GM18520 (cell line): ENCODE data around the gene ALDH1L1.
"Not testable (repeated sequence)": the region's sequence is repeated elsewhere in the genome, so short reads cannot be mapped to it uniquely, and the experiment has no call there.

Experiments
- ATAC-seq: cut with Tn5 transposase; IDR thresholded peaks from one replicate; pipeline ENCODE4 v1.9.1; 2021; ENCODE audit not compliant: unreplicated experiment

Gene ALDH1L1

GRCh38 chr3:126108676-126109050 lies 71.7 kb downstream of the ALDH1L1 start:
- ATAC-seq = no peak

DNA sequence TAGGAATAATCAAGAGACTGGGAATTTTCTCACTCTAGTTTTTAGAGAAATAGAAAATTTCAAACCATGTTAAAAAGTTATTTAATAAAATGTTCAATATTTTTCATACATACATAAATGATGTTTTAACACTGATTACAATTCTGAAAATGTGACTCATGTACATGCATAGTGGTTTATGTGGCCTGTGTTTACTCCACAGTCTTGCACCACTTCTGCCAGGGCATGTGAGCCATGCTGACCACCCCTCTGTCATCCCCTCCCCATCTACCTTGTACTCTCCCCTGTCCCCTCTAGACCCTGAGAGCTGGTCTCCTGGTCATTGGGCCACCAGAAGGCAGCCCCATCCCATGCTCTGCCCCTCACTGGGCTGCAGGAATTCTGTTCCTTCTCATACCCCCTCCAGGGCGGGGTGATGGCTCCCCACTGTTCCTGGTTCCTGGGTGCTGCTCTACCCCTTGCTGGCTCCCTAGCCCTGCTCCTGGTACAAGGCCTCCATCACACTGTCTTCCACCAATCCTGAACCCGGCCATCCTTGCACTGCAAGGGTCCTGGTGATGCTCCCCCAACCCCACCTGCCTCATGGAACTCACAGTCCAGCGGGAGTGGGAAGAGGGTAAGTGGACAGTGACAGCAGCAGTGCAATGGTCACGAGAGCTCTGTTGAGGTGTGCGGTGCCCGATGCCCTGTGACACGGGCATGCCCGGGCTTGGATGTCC lies 72.3 kb downstream of the ALDH1L1 start:
- no peak for ATAC-seq

DNA sequence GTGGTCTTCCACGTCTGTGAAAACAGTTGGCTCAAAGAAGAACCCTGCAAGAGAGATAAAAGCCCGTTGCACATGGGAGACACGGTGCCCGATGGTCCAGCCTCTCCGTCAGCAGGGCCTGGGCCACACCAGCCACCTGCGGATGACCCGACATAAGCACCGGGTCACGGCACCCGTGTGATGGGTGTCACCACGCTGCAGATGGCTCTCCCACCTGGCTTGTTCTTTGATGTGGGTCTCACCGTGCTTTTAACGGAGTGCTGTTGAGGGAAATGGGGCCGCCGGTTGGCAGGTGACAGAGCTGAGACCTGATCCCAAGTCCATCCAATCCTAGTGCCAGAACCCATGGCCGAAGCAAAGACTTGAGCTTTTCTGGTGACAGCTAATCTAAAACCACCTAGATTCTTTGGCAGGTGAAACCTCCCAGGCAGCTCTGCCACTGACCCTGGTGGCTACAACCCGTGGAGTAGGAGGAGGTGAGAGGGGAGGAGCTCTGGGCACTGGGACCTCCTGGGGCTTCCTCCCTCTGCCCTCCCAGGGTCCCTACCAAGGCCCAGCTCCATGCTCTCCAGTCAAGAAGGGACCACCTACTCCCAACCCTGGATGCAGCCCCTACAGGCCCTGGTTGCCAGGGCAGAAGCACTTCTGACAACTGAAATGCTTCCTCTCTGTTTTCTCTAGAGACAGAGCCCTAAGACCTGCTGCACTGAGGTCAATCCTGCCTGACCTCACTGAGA lies 73.0 kb downstream of the ALDH1L1 start:
- no peak for ATAC-seq

DNA sequence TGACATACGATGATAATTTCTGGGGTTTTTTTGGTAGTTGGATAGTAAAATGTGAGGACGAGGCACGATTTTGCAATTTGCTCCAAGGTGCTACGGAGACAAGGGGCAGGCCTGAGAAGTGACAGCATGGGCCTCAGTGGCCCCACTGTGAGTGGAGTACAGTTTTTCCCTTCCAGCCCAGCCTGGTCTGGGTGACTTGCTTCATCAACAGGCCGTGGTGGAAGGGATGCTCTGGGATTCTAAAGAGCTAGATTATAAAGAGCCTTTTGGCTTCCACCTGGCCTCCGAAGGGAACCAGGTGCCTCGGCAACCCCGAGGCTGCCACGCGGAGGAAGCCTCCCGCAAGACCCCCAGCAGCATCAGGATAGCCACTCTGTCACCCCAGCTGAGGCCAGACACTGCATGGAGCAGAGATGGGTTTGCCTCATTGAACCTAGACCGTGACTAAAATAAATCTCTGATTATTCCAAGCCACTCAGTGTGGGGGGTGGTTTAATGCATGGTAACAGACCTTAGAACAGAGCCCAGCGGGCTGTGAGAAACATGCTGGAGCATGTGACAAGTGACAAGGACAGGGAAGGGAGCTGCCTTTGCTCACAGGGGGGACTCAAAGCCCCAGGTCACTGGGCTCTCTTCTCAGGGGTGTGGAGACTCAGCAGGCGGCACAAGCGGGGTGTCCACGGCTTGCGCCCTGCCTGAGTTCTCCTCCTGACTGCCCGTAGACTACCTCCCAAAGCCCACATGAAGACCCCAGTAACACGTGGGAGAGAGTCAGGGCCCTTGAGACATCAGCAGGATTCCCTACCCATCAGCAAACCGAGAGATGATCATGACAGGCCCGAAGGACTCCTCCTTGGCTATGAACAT lies 73.8 kb downstream of the ALDH1L1 start:
- ATAC-seq = no peak

GRCh38 chr3:126105691-126106187 lies 74.6 kb downstream of the ALDH1L1 start:
- no peak for ATAC-seq

GRCh38 chr3:126104742-126105605 lies 75.4 kb downstream of the ALDH1L1 start:
- no peak for ATAC-seq

DNA sequence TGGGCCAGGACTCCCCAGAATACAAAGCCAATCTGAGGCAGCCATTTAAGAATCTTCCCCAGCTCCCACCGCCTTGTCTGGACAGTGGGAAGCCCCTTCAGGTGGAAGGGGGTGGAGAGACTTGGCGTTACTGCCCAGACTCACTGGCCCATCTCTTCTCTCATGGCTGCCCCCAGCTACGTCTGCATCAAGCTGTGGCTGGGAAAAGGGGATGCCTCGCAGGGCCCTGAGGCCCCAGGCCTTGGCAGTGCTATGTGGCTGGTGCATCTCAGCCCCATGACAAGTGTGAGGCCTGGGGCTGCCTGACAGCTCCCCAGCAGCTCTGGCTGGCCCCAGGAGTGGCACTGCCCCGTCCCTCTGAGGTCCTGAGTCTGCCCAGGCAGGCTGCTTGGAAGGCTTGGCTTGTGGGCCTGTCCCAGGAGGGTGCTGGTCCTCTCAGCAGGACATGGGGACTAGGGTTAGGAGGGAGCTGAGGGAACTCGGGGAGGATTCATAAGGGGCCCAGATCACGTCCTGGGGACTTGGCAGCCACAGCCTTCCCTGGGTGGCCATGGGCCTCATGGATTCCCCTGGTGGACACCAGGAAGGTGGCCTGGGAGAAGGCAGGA lies 76.3 kb downstream of the ALDH1L1 start:
- ATAC-seq = no peak

DNA sequence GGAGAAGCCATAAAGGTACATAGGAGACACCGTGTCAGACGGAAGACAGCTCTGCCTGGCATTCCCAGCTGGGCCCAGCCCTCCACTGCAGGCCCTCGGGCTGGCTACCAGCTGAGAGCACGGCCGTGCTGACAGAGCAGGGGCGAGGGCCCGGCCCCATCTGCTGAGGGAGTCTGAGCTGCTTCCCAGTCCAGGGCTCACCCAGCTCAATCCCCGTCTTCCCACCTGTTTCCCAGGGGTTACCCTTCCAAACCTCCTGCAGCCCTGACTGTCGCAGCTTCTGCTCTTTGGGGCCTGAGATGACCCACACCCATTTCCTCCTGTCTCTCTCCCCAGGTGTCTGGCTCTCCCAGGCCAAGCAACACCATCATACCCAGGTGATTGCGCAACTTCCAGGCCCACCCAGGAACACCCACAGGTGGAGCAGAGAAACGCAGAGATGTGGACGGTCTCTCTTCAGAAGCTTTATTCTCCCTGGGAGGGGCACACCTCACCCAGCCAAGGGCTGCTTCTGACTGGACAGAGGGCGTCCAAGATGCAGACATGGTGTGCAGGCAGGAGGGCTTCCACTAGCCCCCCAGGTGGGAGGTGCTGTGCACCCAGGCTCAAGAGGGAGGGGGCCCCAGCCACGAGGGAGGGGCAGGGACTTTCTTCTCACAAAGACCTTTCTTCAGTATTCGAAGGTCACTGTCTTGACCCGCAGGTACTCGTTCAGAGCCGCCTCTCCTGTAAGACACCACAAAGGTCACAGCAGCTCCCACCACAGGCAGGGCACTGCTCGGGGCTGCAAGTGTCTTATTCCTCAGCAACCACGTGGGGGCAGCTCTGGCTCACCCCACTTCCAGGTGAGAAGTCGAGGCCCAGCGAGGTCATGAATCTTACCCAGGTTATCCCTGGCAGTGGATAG lies 77.0 kb downstream of the ALDH1L1 start:
- no peak for ATAC-seq

DNA sequence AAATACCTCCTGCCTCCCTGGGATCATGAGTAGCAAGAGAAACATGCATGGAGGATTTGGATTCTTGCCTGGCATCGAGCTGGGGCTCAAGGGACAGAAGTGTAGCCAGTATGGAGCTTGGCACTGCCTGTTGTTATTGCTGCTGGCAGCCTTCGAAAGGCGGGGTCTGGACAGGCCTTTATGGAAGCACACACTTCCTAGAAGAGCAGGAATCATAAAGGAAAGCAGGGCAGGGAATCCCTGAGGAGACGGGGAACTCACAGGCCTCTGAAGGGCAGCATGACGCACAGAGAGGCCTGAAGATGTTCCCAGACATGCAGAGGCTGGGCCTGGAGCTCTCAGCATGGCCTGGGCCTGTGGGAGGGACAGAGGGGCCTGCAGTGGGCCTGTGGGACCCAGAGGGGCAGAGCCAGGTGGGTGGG lies 77.8 kb downstream of the ALDH1L1 start:
- no peak for ATAC-seq

- ATAC-seq = no peak
Measured at GRCh38 chr3:126102011-126102410, 78.4 kb downstream of the ALDH1L1 start.

DNA sequence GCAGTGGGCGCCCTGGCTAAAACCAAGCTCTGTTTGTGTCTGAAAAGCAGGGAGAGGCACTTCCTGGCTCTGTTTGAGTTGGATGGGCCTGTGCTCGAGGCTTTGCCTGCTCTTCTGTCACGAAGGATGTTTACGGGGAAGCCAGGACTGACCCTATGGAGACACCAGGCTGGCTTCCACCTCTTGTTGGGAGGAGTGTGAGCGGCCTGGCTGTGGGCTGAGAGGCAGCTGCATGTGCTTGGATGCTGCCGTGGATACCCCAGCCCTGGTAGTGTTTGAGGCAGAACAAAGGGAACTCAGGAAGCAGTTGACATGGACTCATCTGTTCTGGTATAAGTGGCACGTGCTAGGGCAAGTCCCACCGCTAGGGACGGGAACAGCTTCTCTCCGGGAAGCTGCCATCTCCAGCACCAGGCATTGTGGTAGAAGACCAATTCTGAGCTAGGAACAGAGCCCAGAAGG lies 78.8 kb downstream of the ALDH1L1 start:
- ATAC-seq = no peak

GRCh38 chr3:126100634-126101301 lies 79.6 kb downstream of the ALDH1L1 start:
- no peak for ATAC-seq

DNA sequence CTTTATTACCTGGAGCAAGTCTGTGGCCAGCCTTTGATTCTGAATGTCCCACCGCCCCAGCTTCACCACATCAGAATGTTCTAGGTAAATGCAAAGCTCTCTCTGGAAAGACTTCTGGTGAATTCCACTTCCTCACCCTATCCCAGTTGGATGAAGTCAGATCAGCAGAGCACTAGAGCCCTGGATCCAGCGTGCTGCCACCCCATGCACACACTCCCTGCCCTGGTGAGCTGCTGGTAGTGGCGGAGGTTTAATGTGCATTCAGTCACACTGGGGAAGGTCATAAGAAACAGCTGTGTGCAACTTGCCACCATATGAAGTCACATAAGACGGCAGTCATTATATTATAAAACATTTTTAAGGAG lies 80.1 kb downstream of the ALDH1L1 start:
- ATAC-seq = no peak

DNA sequence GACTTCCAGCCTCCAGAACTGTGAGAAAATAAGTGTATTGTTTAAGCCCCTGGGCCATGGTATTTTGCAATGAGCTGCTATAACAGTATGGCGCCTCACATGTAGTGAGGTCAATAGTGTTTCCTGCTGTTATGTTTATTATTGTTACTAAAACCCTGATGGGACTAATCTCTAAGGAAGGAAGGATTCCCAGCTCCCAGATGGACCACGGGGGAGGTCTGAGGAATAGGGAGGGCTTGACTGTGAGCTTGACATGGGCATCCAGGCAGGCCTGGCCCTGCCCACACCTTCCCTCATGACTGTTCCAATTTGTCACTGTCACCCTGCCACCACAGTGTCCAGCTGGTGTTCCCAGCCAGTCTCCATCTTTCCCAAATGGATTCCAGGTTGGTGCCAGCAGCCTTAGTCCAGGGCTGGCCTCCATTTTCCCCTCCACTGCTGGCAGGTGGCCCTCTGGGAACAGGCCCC lies 82.0 kb downstream of the ALDH1L1 start:
- ATAC-seq = no peak

GRCh38 chr3:126097801-126098200 lies 82.6 kb downstream of the ALDH1L1 start:
- ATAC-seq = no peak

GRCh38 chr3:126096274-126096673 lies 84.1 kb downstream of the ALDH1L1 start:
- ATAC-seq = not testable (repeated sequence)

DNA sequence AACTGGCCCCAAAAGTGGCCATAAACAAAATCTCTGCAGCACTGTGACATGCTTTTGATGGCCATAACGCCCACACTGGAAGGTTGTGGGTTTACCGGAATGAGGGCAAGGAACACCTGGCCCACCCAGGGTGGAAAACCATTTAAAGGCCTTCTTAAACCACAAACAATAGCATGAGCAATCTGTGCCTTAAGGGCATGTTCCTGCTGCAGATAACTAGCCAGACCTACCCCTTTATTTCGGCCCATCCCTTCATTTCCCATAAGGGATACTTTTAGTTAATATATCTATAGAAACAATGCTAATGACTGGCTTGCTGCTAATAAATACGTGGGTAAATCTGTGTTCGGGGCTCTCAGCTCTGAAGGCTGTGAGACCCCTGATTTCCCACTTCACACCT lies 88.3 kb downstream of the ALDH1L1 start:
- ATAC-seq = not testable (repeated sequence)

DNA sequence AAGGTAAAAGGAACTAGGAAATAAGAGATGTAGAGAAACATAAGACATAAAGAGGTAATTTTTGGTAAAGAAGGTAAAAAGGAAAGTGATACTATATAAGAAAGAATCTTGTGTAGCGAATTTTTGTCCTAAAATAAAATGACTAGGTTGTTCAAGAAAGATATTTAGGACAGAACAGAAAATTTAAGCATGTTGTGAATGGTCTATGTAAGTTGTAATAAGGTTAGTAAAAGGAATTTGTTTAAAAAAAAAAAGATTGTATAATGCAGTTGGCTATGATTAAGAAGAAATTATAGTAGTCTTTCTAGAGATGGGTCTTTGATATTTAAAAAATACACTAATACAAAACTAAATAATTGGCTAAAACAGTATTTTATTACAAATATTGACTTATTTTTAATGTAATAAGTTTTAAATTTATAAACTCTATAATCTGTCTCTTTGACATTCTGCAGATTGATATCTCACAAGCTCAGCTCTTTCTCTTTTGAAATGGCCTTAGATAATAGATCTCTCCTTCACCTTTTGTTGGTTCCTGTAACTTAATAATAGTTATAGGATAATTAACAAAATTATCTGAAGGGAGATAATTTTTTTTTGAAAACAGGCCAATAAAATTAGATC lies 92.7 kb downstream of the ALDH1L1 start:
- no peak for ATAC-seq
